ENCODE measurements around the gene MEIOC.

DNA sequence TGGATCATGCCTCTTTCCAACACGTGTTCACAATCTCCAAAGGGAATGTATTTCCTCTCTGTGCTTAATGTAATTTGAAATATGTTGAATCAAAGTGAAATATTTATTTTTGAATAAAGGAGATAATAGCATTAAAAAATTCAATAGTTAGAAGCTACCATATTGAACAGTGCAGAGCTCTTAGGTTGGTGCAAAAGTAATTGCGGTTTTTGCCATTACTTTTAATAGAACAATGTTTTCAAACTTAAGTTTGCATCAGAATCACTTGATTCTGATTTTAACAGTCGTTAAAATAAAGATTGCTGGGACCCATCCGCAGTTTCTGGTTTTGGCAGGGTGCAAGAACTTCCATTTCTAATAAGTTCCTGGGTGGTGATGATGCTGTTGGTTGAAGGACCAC is 10.0 kb upstream of the MEIOC start:
- TF ChIP-seq, protein P1, sequence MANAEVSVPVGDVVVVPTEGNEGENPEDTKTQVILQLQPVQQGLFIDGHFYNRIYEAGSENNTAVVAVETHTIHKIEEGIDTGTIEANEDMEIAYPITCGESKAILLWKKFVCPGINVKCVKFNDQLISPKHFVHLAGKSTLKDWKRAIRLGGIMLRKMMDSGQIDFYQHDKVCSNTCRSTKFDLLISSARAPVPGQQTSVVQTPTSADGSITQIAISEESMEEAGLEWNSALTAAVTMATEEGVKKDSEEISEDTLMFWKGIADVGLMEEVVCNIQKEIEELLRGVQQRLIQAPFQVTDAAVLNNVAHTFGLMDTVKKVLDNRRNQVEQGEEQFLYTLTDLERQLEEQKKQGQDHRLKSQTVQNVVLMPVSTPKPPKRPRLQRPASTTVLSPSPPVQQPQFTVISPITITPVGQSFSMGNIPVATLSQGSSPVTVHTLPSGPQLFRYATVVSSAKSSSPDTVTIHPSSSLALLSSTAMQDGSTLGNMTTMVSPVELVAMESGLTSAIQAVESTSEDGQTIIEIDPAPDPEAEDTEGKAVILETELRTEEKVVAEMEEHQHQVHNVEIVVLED (CRISPR knock-in tag; IDR thresholded peaks at IDR 0.05), result no peak
- TF ChIP-seq RNF2 (IDR thresholded peaks at IDR 0.05), result no peak
- no peak for TF ChIP-seq BACH1 (tag; IDR thresholded peaks at IDR 0.05)
- no peak for TF ChIP-seq RFX7 (CRISPR knock-in tag; IDR thresholded peaks at IDR 0.05)
- no peak for TF ChIP-seq EZH2 (IDR thresholded peaks at IDR 0.05; ENCODE audit: borderline replicate concordance, low read depth, low read length)
- TF ChIP-seq ZNF76 (CRISPR knock-in tag; IDR thresholded peaks at IDR 0.05; ENCODE audit: borderline replicate concordance), result no peak
- no peak for TF ChIP-seq EWSR1 (IDR thresholded peaks at IDR 0.05; ENCODE audit: borderline replicate concordance, low read depth, partially characterized antibody)
- TF ChIP-seq RAD21 (CRISPR knock-in tag; conservative IDR thresholded peaks at IDR 0.05 in 1 of 2, IDR thresholded peaks at IDR 0.05 in 1 of 2), result no peak
- TF ChIP-seq KLF1 (tag; IDR thresholded peaks at IDR 0.05), result no peak
- TF ChIP-seq, protein P2, sequence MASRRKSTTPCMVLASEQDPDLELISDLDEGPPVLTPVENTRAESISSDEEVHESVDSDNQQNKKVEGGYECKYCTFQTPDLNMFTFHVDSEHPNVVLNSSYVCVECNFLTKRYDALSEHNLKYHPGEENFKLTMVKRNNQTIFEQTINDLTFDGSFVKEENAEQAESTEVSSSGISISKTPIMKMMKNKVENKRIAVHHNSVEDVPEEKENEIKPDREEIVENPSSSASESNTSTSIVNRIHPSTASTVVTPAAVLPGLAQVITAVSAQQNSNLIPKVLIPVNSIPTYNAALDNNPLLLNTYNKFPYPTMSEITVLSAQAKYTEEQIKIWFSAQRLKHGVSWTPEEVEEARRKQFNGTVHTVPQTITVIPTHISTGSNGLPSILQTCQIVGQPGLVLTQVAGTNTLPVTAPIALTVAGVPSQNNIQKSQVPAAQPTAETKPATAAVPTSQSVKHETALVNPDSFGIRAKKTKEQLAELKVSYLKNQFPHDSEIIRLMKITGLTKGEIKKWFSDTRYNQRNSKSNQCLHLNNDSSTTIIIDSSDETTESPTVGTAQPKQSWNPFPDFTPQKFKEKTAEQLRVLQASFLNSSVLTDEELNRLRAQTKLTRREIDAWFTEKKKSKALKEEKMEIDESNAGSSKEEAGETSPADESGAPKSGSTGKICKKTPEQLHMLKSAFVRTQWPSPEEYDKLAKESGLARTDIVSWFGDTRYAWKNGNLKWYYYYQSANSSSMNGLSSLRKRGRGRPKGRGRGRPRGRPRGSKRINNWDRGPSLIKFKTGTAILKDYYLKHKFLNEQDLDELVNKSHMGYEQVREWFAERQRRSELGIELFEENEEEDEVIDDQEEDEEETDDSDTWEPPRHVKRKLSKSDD (conservative IDR thresholded peaks at IDR 0.05; ENCODE audit: low read length), result no peak
- no peak for TF ChIP-seq CCNT2 (IDR thresholded peaks at IDR 0.05; ENCODE audit: borderline replicate concordance, extremely low read depth, insufficient read length, low read depth, low read length)
- TF ChIP-seq, protein P3, sequence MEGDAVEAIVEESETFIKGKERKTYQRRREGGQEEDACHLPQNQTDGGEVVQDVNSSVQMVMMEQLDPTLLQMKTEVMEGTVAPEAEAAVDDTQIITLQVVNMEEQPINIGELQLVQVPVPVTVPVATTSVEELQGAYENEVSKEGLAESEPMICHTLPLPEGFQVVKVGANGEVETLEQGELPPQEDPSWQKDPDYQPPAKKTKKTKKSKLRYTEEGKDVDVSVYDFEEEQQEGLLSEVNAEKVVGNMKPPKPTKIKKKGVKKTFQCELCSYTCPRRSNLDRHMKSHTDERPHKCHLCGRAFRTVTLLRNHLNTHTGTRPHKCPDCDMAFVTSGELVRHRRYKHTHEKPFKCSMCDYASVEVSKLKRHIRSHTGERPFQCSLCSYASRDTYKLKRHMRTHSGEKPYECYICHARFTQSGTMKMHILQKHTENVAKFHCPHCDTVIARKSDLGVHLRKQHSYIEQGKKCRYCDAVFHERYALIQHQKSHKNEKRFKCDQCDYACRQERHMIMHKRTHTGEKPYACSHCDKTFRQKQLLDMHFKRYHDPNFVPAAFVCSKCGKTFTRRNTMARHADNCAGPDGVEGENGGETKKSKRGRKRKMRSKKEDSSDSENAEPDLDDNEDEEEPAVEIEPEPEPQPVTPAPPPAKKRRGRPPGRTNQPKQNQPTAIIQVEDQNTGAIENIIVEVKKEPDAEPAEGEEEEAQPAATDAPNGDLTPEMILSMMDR (IDR thresholded peaks at IDR 0.05 in 2 of 3, conservative IDR thresholded peaks at IDR 0.05 in 1 of 3; ENCODE audit: insufficient read depth in 2 of 3, low read depth in 1 of 3, low read length in 3 of 3), result no peak

All from K562 (cell line).